ENCODE results near the gene MFSD12.
"Not testable (repeated sequence)": the region's sequence is repeated elsewhere in the genome, so short reads cannot be mapped to it uniquely, and the experiment has no call there.

The MFSD12 gene

GRCh38 chr19:3521104-3521445 is 36.3 kb downstream of the MFSD12 start:
- DNase-seq: no peak

- no peak for DNase-seq
Observed at GRCh38 chr19:3520166-3521103, 37.0 kb downstream of the MFSD12 start.

GRCh38 chr19:3519126-3519525 is 38.3 kb downstream of the MFSD12 start:
- no peak for DNase-seq

- DNase-seq: no peak
Observed at GRCh38 chr19:3518659-3519058, 38.7 kb downstream of the MFSD12 start.

- no peak for DNase-seq
Observed at GRCh38 chr19:3518255-3518654, 39.1 kb downstream of the MFSD12 start.

GRCh38 chr19:3517638-3518037 is 39.7 kb downstream of the MFSD12 start:
- DNase-seq: no peak

- no peak for DNase-seq
Observed at GRCh38 chr19:3516675-3517207, 40.6 kb downstream of the MFSD12 start.

- DNase-seq: no peak
Observed at GRCh38 chr19:3515891-3516422, 41.4 kb downstream of the MFSD12 start.

- no peak for DNase-seq
Observed at GRCh38 chr19:3514930-3515329, 42.5 kb downstream of the MFSD12 start.

GRCh38 chr19:3513229-3514140 is 43.9 kb downstream of the MFSD12 start:
- DNase-seq: no peak

- DNase-seq: no peak
Observed at GRCh38 chr19:3512562-3513228, 44.7 kb downstream of the MFSD12 start.

GRCh38 chr19:3511506-3512251 is 45.7 kb downstream of the MFSD12 start:
- DNase-seq: no peak

- DNase-seq: no peak
Observed at GRCh38 chr19:3510727-3511126, 46.7 kb downstream of the MFSD12 start.

- DNase-seq: no peak
Observed at GRCh38 chr19:3509566-3509989, 47.8 kb downstream of the MFSD12 start.

GRCh38 chr19:3508771-3509535 is 48.4 kb downstream of the MFSD12 start:
- no peak for DNase-seq

GRCh38 chr19:3508121-3508661 is 49.2 kb downstream of the MFSD12 start:
- not testable (repeated sequence) for DNase-seq

GRCh38 chr19:3507371-3508120 is 49.8 kb downstream of the MFSD12 start:
- no peak for DNase-seq

- no peak for DNase-seq
Observed at GRCh38 chr19:3506384-3507340, 50.7 kb downstream of the MFSD12 start.

All from GOT3 (cell line).